Measurements from ENCODE around the gene RNF213.
"Not testable (repeated sequence)": the region's sequence is repeated elsewhere in the genome, so short reads cannot be mapped to it uniquely, and the experiment has no call there.

DNA sequence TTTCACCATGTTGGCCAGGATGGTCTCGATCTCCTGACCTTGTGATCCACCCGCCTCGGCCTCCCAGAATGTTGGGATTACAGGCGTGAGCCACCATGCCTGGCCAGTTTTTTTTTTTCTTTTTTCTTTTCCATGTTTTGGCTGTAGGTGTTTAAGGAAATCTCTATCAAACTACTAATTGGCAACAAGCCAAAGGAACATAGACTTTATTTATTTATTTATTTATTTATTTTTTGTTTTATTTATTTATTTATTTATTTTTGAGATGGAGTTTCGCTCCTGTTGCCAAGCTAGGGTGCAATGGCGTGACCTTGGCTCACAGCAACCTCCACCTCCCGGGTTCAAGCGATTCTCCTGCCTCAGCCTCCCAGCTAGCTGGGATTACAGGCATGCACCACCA, 15.2 kb downstream of the RNF213 start:
- TF ChIP-seq EZH2phosphoT487 (IDR thresholded peaks at IDR 0.05; ENCODE audit: borderline replicate concordance, low read length); EZH2 (IDR thresholded peaks at IDR 0.05; ENCODE audit: low read length, unreplicated experiment): not testable (repeated sequence)
- TF ChIP-seq, protein P1, sequence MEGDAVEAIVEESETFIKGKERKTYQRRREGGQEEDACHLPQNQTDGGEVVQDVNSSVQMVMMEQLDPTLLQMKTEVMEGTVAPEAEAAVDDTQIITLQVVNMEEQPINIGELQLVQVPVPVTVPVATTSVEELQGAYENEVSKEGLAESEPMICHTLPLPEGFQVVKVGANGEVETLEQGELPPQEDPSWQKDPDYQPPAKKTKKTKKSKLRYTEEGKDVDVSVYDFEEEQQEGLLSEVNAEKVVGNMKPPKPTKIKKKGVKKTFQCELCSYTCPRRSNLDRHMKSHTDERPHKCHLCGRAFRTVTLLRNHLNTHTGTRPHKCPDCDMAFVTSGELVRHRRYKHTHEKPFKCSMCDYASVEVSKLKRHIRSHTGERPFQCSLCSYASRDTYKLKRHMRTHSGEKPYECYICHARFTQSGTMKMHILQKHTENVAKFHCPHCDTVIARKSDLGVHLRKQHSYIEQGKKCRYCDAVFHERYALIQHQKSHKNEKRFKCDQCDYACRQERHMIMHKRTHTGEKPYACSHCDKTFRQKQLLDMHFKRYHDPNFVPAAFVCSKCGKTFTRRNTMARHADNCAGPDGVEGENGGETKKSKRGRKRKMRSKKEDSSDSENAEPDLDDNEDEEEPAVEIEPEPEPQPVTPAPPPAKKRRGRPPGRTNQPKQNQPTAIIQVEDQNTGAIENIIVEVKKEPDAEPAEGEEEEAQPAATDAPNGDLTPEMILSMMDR (conservative IDR thresholded peaks at IDR 0.05; ENCODE audit: low read depth, low read length): not testable (repeated sequence)
